PC-3 (cell line): ENCODE results near the gene SERPINE3. TPM values are rescaled to one million over a fixed set of nuclear protein-coding genes. Genes with fewer than 3 reads are reported as not detected.

Experiments
- ATAC-seq: fragments of 200-7000 bp; cut with Tn5 transposase; 2 replicates; pipeline ENCODE4 v1.9.1; 2020; ENCODE audit warnings: mild to moderate bottlenecking, moderate library complexity
- BruUV-seq: library from RNA; stranded (reverse); fragments of 400-500 nt; replicated peaks from 2 replicates; lab custom pipeline; 2021; lab: Mats Ljungman, UMichigan
- CTCF ChIA-PET: fragments of 300-600 bp; sonication (Branson Sonifier 250); formaldehyde crosslinking; loops from one replicate; lab custom pipeline; 2022; ENCODE audit warnings: antibody characterized with exemption; lab: Charles Lee
- POLR2A ChIA-PET: fragments of 300-600 bp; sonication (Branson Sonifier 250); formaldehyde crosslinking; loops from one replicate; lab custom pipeline; 2022; ENCODE audit warnings: antibody characterized with exemption; ENCODE audit not compliant: unreplicated experiment; lab: Charles Lee
- DNase-seq: peaks from one replicate; pipeline ENCODE4 v3.0.0-alpha.2; 2015
- H2AFZ ChIP-seq: fragments of 300-600 bp; sonication (generic); 2 replicates; pipeline ENCODE4 v1.6.0; 2016; ENCODE audit warnings: antibody characterized with exemption, low read length
- H3F3A ChIP-seq: fragments of 300-600 bp; sonication (generic); one replicate; pipeline ENCODE4 v1.6.0; 2017; ENCODE audit warnings: antibody characterized with exemption, low read length, control low read depth, mild to moderate bottlenecking; ENCODE audit not compliant: unreplicated experiment
- H3K27ac ChIP-seq: fragments of 300-600 bp; sonication (generic); 2 replicates; pipeline ENCODE4 v1.5.1; 2016; ENCODE audit warnings: mild to moderate bottlenecking, low read length
- H3K27me3 ChIP-seq: fragments of 300-600 bp; sonication (generic); 2 replicates; pipeline ENCODE4 v1.6.1; 2016; ENCODE audit warnings: low read length, mixed read lengths
- H3K36me3 ChIP-seq: fragments of 300-600 bp; sonication (generic); 2 replicates; pipeline ENCODE4 v1.6.1; 2016; ENCODE audit warnings: low read depth, mixed run types, low read length, mixed read lengths
- H3K4me1 ChIP-seq: fragments of 300-600 bp; sonication (generic); 2 replicates; pipeline ENCODE4 v1.5.1; 2016; ENCODE audit warnings: low read length; ENCODE audit not compliant: insufficient read depth
- H3K4me2 ChIP-seq: fragments of 300-600 bp; sonication (generic); 2 replicates; pipeline ENCODE4 v1.6.0; 2016; ENCODE audit warnings: low read length
- H3K4me3 ChIP-seq: fragments of 300-600 bp; sonication (generic); 2 replicates; pipeline ENCODE4 v1.5.1; 2016; ENCODE audit warnings: mild to moderate bottlenecking, low read length, mixed read lengths
- H3K79me2 ChIP-seq: fragments of 300-600 bp; sonication (generic); 2 replicates; pipeline ENCODE4 v1.6.1; 2017; ENCODE audit warnings: low read length, mixed read lengths
- H3K9ac ChIP-seq: fragments of 300-600 bp; sonication (generic); 2 replicates; pipeline ENCODE4 v1.6.0; 2016; ENCODE audit warnings: mild to moderate bottlenecking, low read length
- H3K9me2 ChIP-seq: fragments of 300-600 bp; sonication (generic); replicated peaks from 2 replicates; pipeline ENCODE4 v1.6.1; 2016; ENCODE audit warnings: mixed run types, low read length, mixed read lengths
- H3K9me3 ChIP-seq: fragments of 300-600 bp; sonication (generic); 2 replicates; pipeline ENCODE4 v1.6.1; 2016; ENCODE audit warnings: low read length, mixed read lengths
- H4K20me1 ChIP-seq: fragments of 300-600 bp; sonication (generic); 2 replicates; pipeline ENCODE4 v1.6.1; 2016; ENCODE audit warnings: low read length, mixed read lengths
- EZH2 ChIP-seq: fragments of 300-600 bp; sonication (generic); IDR thresholded peaks from one replicate; pipeline ENCODE4 v1.6.1; 2017; ENCODE audit warnings: antibody characterized with exemption, mild to moderate bottlenecking, low read length; ENCODE audit not compliant: unreplicated experiment
- EZH2phosphoT487 ChIP-seq: fragments of 300-600 bp; sonication (generic); IDR thresholded peaks from 2 replicates; pipeline ENCODE4 v1.6.1; 2018; ENCODE audit warnings: mild to moderate bottlenecking, antibody characterized with exemption, low read length, borderline replicate concordance
- intact Hi-C: fragments of 100-400 bp; cut with micrococcal nuclease; formaldehyde crosslinking; loops from 2 replicates; pipeline ENCODE4 v1.9.0; 2023
- total RNA-seq: library from RNA; depleted of rRNA; stranded (reverse); fragments of >200 nt; gene quantifications from 2 replicates; pipeline ENCODE4 v1.2.3, GENCODE V29; 2014
- TF ChIP-seq, protein P1 (sequence below): fragments of 300-600 bp; sonication (generic); conservative IDR thresholded peaks from 2 replicates; pipeline ENCODE4 v1.5.1; 2017; ENCODE audit warnings: antibody characterized with exemption, low read depth, mild to moderate bottlenecking, low read length

SERPINE3 gene
- total RNA-seq, 1 experiment from 2014 or later: not detected

DNA sequence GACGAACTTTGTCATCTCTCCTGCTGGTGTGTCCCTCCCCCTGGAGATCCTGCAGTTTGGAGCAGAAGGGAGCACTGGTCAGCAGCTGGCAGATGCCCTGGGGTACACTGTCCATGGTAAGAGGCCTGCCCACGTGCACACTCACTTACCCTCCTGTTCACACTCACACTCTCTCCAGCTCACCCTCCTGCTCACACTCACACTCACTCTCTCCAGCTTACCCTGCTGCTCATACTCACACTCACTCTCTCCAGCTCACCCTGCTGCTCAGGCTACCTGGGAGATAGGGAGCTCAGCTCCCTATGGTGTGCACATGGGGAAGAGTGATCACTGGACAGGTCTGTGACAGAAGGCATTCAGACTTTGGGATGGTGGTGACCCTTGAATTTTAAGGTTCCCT is 1.7 kb downstream of the SERPINE3 start:
- H3K9ac ChIP-seq: no peak overlapping the region
- ChIA-PET CTCF (no interaction called here), POLR2A (interaction anchor here (0.6 kb wide), 1 partner anchor 482 kb away, joined by 8 read pairs; no protein-coding TSS in a partner anchor)
- DNase-seq (no peak), ATAC-seq (no peak)
- no peak overlapping the region for H2AFZ ChIP-seq
- no peaks in the 10 kb centered on the region for H3F3A ChIP-seq
- intact Hi-C loops: no loop called here
- no peaks in the 10 kb centered on the region for H3K36me3 ChIP-seq
- no peaks in the 10 kb centered on the region for H4K20me1 ChIP-seq
- H3K27me3 ChIP-seq: no peaks in the 10 kb centered on the region
- no peak overlapping the region for H3K4me2 ChIP-seq
- TF ChIP-seq, protein P1, sequence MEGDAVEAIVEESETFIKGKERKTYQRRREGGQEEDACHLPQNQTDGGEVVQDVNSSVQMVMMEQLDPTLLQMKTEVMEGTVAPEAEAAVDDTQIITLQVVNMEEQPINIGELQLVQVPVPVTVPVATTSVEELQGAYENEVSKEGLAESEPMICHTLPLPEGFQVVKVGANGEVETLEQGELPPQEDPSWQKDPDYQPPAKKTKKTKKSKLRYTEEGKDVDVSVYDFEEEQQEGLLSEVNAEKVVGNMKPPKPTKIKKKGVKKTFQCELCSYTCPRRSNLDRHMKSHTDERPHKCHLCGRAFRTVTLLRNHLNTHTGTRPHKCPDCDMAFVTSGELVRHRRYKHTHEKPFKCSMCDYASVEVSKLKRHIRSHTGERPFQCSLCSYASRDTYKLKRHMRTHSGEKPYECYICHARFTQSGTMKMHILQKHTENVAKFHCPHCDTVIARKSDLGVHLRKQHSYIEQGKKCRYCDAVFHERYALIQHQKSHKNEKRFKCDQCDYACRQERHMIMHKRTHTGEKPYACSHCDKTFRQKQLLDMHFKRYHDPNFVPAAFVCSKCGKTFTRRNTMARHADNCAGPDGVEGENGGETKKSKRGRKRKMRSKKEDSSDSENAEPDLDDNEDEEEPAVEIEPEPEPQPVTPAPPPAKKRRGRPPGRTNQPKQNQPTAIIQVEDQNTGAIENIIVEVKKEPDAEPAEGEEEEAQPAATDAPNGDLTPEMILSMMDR: no peak
- TF ChIP-seq EZH2phosphoT487 (no peak), EZH2 (no peak)
- H3K27ac ChIP-seq: no peak overlapping the region
- no peaks in the 10 kb centered on the region for H3K79me2 ChIP-seq
- H3K9me2 ChIP-seq: no peaks in the 10 kb centered on the region
- no peaks in the 10 kb centered on the region for H3K9me3 ChIP-seq
- no peaks in the 10 kb centered on the region; the same call in 1 of the 2 replicates for H3K4me1 ChIP-seq
- H3K4me3 ChIP-seq: no peak overlapping the region
- BruUV-seq: no TSS peak

DNA sequence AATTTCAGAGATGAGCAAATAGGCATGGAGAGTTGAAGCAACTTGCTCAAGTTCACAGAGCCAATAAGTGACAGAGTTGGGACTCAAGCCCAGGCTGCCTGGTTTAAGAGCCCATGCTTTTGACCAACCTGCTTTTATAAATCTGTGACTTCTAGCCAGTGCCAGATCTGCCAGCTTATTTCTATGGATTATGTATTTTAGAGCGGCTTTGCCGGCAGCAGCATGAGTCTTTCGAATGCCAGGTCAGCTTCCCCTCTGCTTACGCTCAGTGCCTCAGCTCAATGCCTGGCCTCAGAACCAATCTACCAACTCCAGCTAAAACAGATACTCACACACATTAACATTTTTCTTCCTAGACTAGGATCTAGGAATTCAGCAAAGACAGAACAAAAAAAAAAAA is 2.3 kb downstream of the SERPINE3 start:
- ChIA-PET CTCF (interaction anchor here (0.6 kb wide), 1 partner anchor 55 kb away, joined by 5 read pairs; no protein-coding TSS in a partner anchor), POLR2A (interaction anchor here (0.6 kb wide), 1 partner anchor 482 kb away, joined by 8 read pairs; no protein-coding TSS in a partner anchor)

DNA sequence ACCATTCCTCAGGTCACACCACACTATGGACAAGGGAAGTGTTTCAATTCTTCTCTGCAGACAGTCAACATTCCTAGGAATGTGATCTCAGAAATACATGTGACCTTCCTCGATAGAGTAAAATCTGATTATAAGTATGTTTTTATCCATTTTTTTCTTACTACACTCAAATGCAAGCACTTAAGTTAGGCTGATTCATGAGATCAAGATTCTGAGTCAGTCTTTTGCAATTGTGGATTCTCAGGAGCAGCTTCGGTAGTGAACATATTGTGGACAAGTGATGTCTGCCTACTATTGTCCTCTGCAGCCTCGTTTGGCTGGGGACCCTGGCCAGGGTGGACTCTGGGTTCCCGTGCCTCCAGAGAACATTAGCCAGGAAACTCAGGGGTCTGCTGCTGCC is 3.2 kb downstream of the SERPINE3 start:
- H3K9ac ChIP-seq: no peak overlapping the region
- H3K4me1 ChIP-seq: no peaks in the 10 kb centered on the region; the same call in 1 of the 2 replicates
- intact Hi-C loops: no loop called here
- DNase-seq (no peak), ATAC-seq (no peak)
- no peaks in the 10 kb centered on the region for H3K79me2 ChIP-seq
- H3K4me3 ChIP-seq: no peak overlapping the region
- CTCF ChIA-PET: interaction anchor here (0.6 kb wide), 1 partner anchor 56 kb away, joined by 5 read pairs; no protein-coding TSS in a partner anchor
- no peaks in the 10 kb centered on the region for H4K20me1 ChIP-seq
- H3K36me3 ChIP-seq: no peaks in the 10 kb centered on the region
- H3F3A ChIP-seq: no peaks in the 10 kb centered on the region
- TF ChIP-seq EZH2phosphoT487: no peak
- TF ChIP-seq, protein P1: no peak
- TF ChIP-seq EZH2: no peak
- POLR2A ChIA-PET: no interaction called here
- H3K4me2 ChIP-seq: no peak overlapping the region
- H3K27me3 ChIP-seq: no peaks in the 10 kb centered on the region
- BruUV-seq: no TSS peak
- H2AFZ ChIP-seq: no peak overlapping the region
- H3K27ac ChIP-seq: no peak overlapping the region
- no peaks in the 10 kb centered on the region for H3K9me2 ChIP-seq
- no peaks in the 10 kb centered on the region for H3K9me3 ChIP-seq

More for the DNA sequence above, 2.3 kb downstream of the SERPINE3 start:
- H3K4me1 ChIP-seq: no peaks in the 10 kb centered on the region; the same call in 1 of the 2 replicates
- no peak overlapping the region for H2AFZ ChIP-seq
- DNase-seq (no peak), ATAC-seq (no peak)
- H3K79me2 ChIP-seq: no peaks in the 10 kb centered on the region
- no peak overlapping the region for H3K9ac ChIP-seq
- intact Hi-C loops: no loop called here
- no peaks in the 10 kb centered on the region for H3K9me2 ChIP-seq
- no peak overlapping the region for H3K4me2 ChIP-seq
- H3F3A ChIP-seq: no peaks in the 10 kb centered on the region
- H3K4me3 ChIP-seq: no peak overlapping the region
- no peaks in the 10 kb centered on the region for H3K27me3 ChIP-seq
- TF ChIP-seq, protein P1: no peak
- TF ChIP-seq EZH2phosphoT487 (no peak), EZH2 (no peak)
- H3K36me3 ChIP-seq: no peaks in the 10 kb centered on the region
- no peaks in the 10 kb centered on the region for H3K9me3 ChIP-seq
- no TSS peak for BruUV-seq
- no peaks in the 10 kb centered on the region for H4K20me1 ChIP-seq
- H3K27ac ChIP-seq: no peak overlapping the region
